Urinary bladder (tissue), 4 donors: ENCODE data around the gene NAV2. TPM values are rescaled to one million over a fixed set of nuclear protein-coding genes. Genes with fewer than 3 reads are reported as not detected.

Experiments used
- DNase-seq: peaks from one replicate; pipeline ENCODE4 v3.0.0-alpha.2; 2015; ENCODE audit errors: extremely low spot score
- H3K27ac ChIP-seq: one replicate; pipeline ENCODE4 v1.5.1; 2013; ENCODE audit warnings: low read depth, mild to moderate bottlenecking, moderate library complexity
- H3K36me3 ChIP-seq: one replicate; pipeline ENCODE4 v1.6.1; 2013; ENCODE audit warnings: mild to moderate bottlenecking, moderate library complexity; ENCODE audit not compliant: insufficient read depth
- H3K4me1 ChIP-seq: one replicate; pipeline ENCODE4 v1.6.1; 2013; ENCODE audit warnings: mild to moderate bottlenecking, moderate library complexity; ENCODE audit not compliant: insufficient read depth
- H3K4me3 ChIP-seq: one replicate; pipeline ENCODE4 v1.5.1; 2013; ENCODE audit warnings: low read depth, low read length
- WGBS: extraction: QIAGEN DNeasy Blood & Tissue Kit; methylation state at CpG from one replicate; pipeline ENCODE4 v1.1.7; 2013; 5-methylcytosine and 5-hydroxymethylcytosine counted together
- polyA plus RNA-seq: library from polyadenylated mRNA; stranded (reverse); fragments of 200-250 nt; gene quantifications from one replicate; pipeline ENCODE4 v1.2.3, GENCODE V29; 2013
- total RNA-seq: library from RNA; depleted of rRNA; stranded (reverse); fragments of >200 nt; gene quantifications from one replicate; pipeline ENCODE4 v1.2.3, GENCODE V29; 2014
- donor health status: healthy with polysubstance abuse.
- donor health status: healthy.

Gene NAV2
- total and polyA plus RNA-seq, 2 donors, result 7.8 to 10.6 TPM

- Histone ChIP-seq H3K27ac (no peak overlapping the region), H3K4me1 (peaks cover 2% of the 10 kb centered on the region)
- 43% methylated on average over 8 of the region's 8 CpGs for WGBS
Measured at GRCh38 chr11:19677381-19678080, 35.1 kb upstream of the NAV2 start.

GRCh38 chr11:19679952-19680828, 32.4 kb upstream of the NAV2 start:
- H3K4me1 ChIP-seq, result peaks cover 2% of the 10 kb centered on the region
- 16% methylated on average over 12 of the region's 12 CpGs for WGBS
- H3K36me3 ChIP-seq, result no peaks in the 10 kb centered on the region
- no peak overlapping the region for H3K4me3 ChIP-seq
- H3K27ac ChIP-seq, result peak overlapping the region; percentile 76
- peak; percentile 59 for DNase-seq

More at GRCh38 chr11:19677381-19678080, 35.1 kb upstream of the NAV2 start:
- Histone ChIP-seq H3K36me3 (no peaks in the 10 kb centered on the region), H3K4me3 (no peak overlapping the region)
- no peak for DNase-seq

- Histone ChIP-seq H3K36me3 (no peaks in the 10 kb centered on the region), H3K4me3 (no peak overlapping the region), H3K4me1 (peaks cover 2% of the 10 kb centered on the region), H3K27ac (no peak overlapping the region)
- 72% methylated on average over 4 of the region's 4 CpGs for WGBS
- DNase-seq, result no peak
Measured at GRCh38 chr11:19680829-19681368, 31.7 kb upstream of the NAV2 start.

- H3K4me1 ChIP-seq, result peaks cover 2% of the 10 kb centered on the region
- no peaks in the 10 kb centered on the region for H3K36me3 ChIP-seq
- H3K27ac ChIP-seq, result no peak overlapping the region
- 35% methylated on average over 5 of the region's 5 CpGs for WGBS
- no peak overlapping the region for H3K4me3 ChIP-seq
- no peak for DNase-seq
Measured at GRCh38 chr11:19683141-19683805, 29.4 kb upstream of the NAV2 start.

GRCh38 chr11:19683862-19684491, 28.7 kb upstream of the NAV2 start:
- H3K27ac ChIP-seq, result no peak overlapping the region
- no peaks in the 10 kb centered on the region for H3K36me3 ChIP-seq
- H3K4me1 ChIP-seq, result peaks cover 2% of the 10 kb centered on the region
- no peak overlapping the region for H3K4me3 ChIP-seq
- 92% methylated on average over 2 of the region's 2 CpGs for WGBS
- no peak for DNase-seq

GRCh38 chr11:19686234-19686633, 26.4 kb upstream of the NAV2 start:
- no peak for DNase-seq
- H3K36me3 ChIP-seq, result no peaks in the 10 kb centered on the region
- 45% methylated on average over 1 of the region's 1 CpG for WGBS
- H3K4me3 ChIP-seq, result no peak overlapping the region
- no peak overlapping the region for H3K27ac ChIP-seq
- no peaks in the 10 kb centered on the region for H3K4me1 ChIP-seq

- DNase-seq, result no peak
- WGBS, result 100% methylated on average over 1 of the region's 1 CpG
- Histone ChIP-seq H3K36me3 (no peaks in the 10 kb centered on the region), H3K4me3 (no peak overlapping the region), H3K27ac (no peak overlapping the region), H3K4me1 (no peaks in the 10 kb centered on the region)
Measured at GRCh38 chr11:19687392-19687791, 25.2 kb upstream of the NAV2 start.

GRCh38 chr11:19689281-19690000, 23.2 kb upstream of the NAV2 start:
- WGBS, result 92% methylated on average over 8 of the region's 8 CpGs
- H3K4me1 ChIP-seq, result no peaks in the 10 kb centered on the region
- no peak for DNase-seq
- no peaks in the 10 kb centered on the region for H3K36me3 ChIP-seq
- H3K27ac ChIP-seq, result no peak overlapping the region
- no peak overlapping the region for H3K4me3 ChIP-seq

- Histone ChIP-seq H3K4me1 (no peaks in the 10 kb centered on the region), H3K27ac (no peak overlapping the region), H3K4me3 (no peak overlapping the region), H3K36me3 (no peaks in the 10 kb centered on the region)
- 53% methylated on average over 2 of the region's 2 CpGs for WGBS
- DNase-seq, result no peak
Measured at GRCh38 chr11:19690885-19691284, 21.8 kb upstream of the NAV2 start.

GRCh38 chr11:19691815-19692500, 20.7 kb upstream of the NAV2 start:
- 88% methylated on average over 8 of the region's 8 CpGs for WGBS
- H3K27ac ChIP-seq, result no peak overlapping the region
- no peak for DNase-seq
- no peaks in the 10 kb centered on the region for H3K4me1 ChIP-seq
- no peak overlapping the region for H3K4me3 ChIP-seq
- no peaks in the 10 kb centered on the region for H3K36me3 ChIP-seq

GRCh38 chr11:19693146-19693545, 19.5 kb upstream of the NAV2 start:
- no peaks in the 10 kb centered on the region for H3K4me1 ChIP-seq

GRCh38 chr11:19694796-19695345, 17.8 kb upstream of the NAV2 start:
- WGBS, result 95% methylated on average over 5 of the region's 5 CpGs
- Histone ChIP-seq H3K4me3 (no peak overlapping the region), H3K27ac (no peak overlapping the region), H3K36me3 (no peaks in the 10 kb centered on the region), H3K4me1 (no peaks in the 10 kb centered on the region)
- no peak for DNase-seq

More at GRCh38 chr11:19693146-19693545, 19.5 kb upstream of the NAV2 start:
- DNase-seq, result no peak
- Histone ChIP-seq H3K36me3 (no peaks in the 10 kb centered on the region), H3K27ac (no peak overlapping the region), H3K4me3 (no peak overlapping the region)
- 81% methylated on average over 5 of the region's 5 CpGs for WGBS
